Activated CD4-positive, alpha-beta T cell treated with anti-CD3 and anti-CD28 coated beads for 36 hours (primary cell): Measurements from ENCODE around the gene LMO3. TPM values are rescaled to one million over a fixed set of nuclear protein-coding genes. Genes with fewer than 3 reads are reported as not detected.

Experiments used
- ATAC-seq: fragments of 200-7000 bp; cut with Tn5 transposase; one replicate; pipeline ENCODE4 v1.10.0; 2021; ENCODE audit warnings: mild to moderate bottlenecking, moderate library complexity
- CTCF ChIA-PET: fragments of 350-600 bp; sonication (Branson Sonifier 250); formaldehyde crosslinking; loops from one replicate; lab custom pipeline; 2021; ENCODE audit warnings: antibody characterized with exemption; lab: Charles Lee
- POLR2A ChIA-PET: fragments of 350-600 bp; sonication (Branson Sonifier 250); formaldehyde crosslinking; loops from one replicate; lab custom pipeline; 2021; ENCODE audit warnings: antibody characterized with exemption, inconsistent platforms; lab: Charles Lee
- DNase-seq: peaks from one replicate; pipeline ENCODE4 v3.0.0-alpha.2; 2020
- H3K27ac Mint-ChIP-seq: one replicate; pipeline ENCODE4 v1.8.0; 2021; ENCODE audit warnings: mixed read lengths
- H3K27me3 Mint-ChIP-seq: one replicate; pipeline ENCODE4 v1.8.0; 2021; ENCODE audit warnings: mixed read lengths
- H3K36me3 Mint-ChIP-seq: one replicate; pipeline ENCODE4 v1.8.0; 2021; ENCODE audit warnings: low read depth, mixed read lengths
- H3K4me1 Mint-ChIP-seq: one replicate; pipeline ENCODE4 v1.8.0; 2021; ENCODE audit warnings: mixed read lengths
- H3K4me3 Mint-ChIP-seq: one replicate; pipeline ENCODE4 v1.8.0; 2021; ENCODE audit warnings: mild to moderate bottlenecking, moderate library complexity, mixed read lengths
- H3K9me3 Mint-ChIP-seq: one replicate; pipeline ENCODE4 v1.8.0; 2021; ENCODE audit warnings: low read depth, mixed read lengths
- intact Hi-C, 2 experiments: fragments of 100-400 bp; cut with DNase I in 1 of 2; cut with micrococcal nuclease in 1 of 2; formaldehyde crosslinking; loops; one replicate each; pipeline versions ENCODE4 v1.14.2 to v1.15.1; 2022 to 2024; cut with DNase I, micrococcal nuclease
- total RNA-seq, 2 experiments: library from RNA; stranded (reverse); gene quantifications; one replicate each; pipeline ENCODE4 v1.2.3, GENCODE V29; 2021

The LMO3 gene
- total RNA-seq, 2 experiments from 2014 or later = not detected

- intact Hi-C loops = no loop called here
- no peak for DNase-seq
- H3K36me3 Mint-ChIP-seq = no peaks in the 10 kb centered on the region
- no peak for ATAC-seq
- H3K27ac Mint-ChIP-seq = no peak overlapping the region
- ChIA-PET CTCF (no interaction called here), POLR2A (no interaction called here)
- H3K9me3 Mint-ChIP-seq = no peaks in the 10 kb centered on the region
- no peaks in the 10 kb centered on the region for H3K27me3 Mint-ChIP-seq
- H3K4me3 Mint-ChIP-seq = no peak overlapping the region
- H3K4me1 Mint-ChIP-seq = no peaks in the 10 kb centered on the region
Observed at GRCh38 chr12:16573398-16574077, 32.4 kb downstream of the LMO3 start.

GRCh38 chr12:16568873-16569272 is 37.1 kb downstream of the LMO3 start:
- POLR2A ChIA-PET = no interaction called here
- H3K4me3 Mint-ChIP-seq = no peak overlapping the region
- intact Hi-C loops = no loop called here
- no peaks in the 10 kb centered on the region for H3K27me3 Mint-ChIP-seq
- peaks cover 10% of the 10 kb centered on the region for H3K9me3 Mint-ChIP-seq
- no peak for ATAC-seq
- no peak overlapping the region for H3K27ac Mint-ChIP-seq
- no peak for DNase-seq
- H3K36me3 Mint-ChIP-seq = no peaks in the 10 kb centered on the region
- CTCF ChIA-PET = interaction anchor here (0.6 kb wide), 1 partner anchor 699 kb away, joined by 3 read pairs; no protein-coding TSS in a partner anchor
- H3K4me1 Mint-ChIP-seq = no peaks in the 10 kb centered on the region

- peaks cover 10% of the 10 kb centered on the region for H3K9me3 Mint-ChIP-seq
- H3K27ac Mint-ChIP-seq = no peak overlapping the region
- ATAC-seq = no peak
- POLR2A ChIA-PET = no interaction called here
- no peak for DNase-seq
- H3K36me3 Mint-ChIP-seq = no peaks in the 10 kb centered on the region
- H3K4me1 Mint-ChIP-seq = no peaks in the 10 kb centered on the region
- intact Hi-C loops = no loop called here
- no peaks in the 10 kb centered on the region for H3K27me3 Mint-ChIP-seq
- CTCF ChIA-PET = interaction anchor here (0.7 kb wide), 1 partner anchor 716 kb away, joined by 3 read pairs; no protein-coding TSS in a partner anchor
- H3K4me3 Mint-ChIP-seq = no peak overlapping the region
Observed at GRCh38 chr12:16564675-16565074, 41.3 kb downstream of the LMO3 start.

GRCh38 chr12:16563504-16563903 is 42.5 kb downstream of the LMO3 start:
- no peak for DNase-seq
- no peak for ATAC-seq
- H3K27me3 Mint-ChIP-seq = no peaks in the 10 kb centered on the region
- POLR2A ChIA-PET = no interaction called here
- intact Hi-C loops = no loop called here
- no peak overlapping the region for H3K27ac Mint-ChIP-seq
- no peaks in the 10 kb centered on the region for H3K4me1 Mint-ChIP-seq
- H3K9me3 Mint-ChIP-seq = peaks cover 10% of the 10 kb centered on the region
- CTCF ChIA-PET = no interaction called here
- no peaks in the 10 kb centered on the region for H3K36me3 Mint-ChIP-seq
- no peak overlapping the region for H3K4me3 Mint-ChIP-seq

GRCh38 chr12:16562921-16563320 is 43.0 kb downstream of the LMO3 start:
- H3K4me3 Mint-ChIP-seq = no peak overlapping the region
- intact Hi-C loops = no loop called here
- H3K27ac Mint-ChIP-seq = no peak overlapping the region
- no peaks in the 10 kb centered on the region for H3K27me3 Mint-ChIP-seq
- H3K36me3 Mint-ChIP-seq = no peaks in the 10 kb centered on the region
- ChIA-PET POLR2A (no interaction called here), CTCF (no interaction called here)
- peaks cover 10% of the 10 kb centered on the region for H3K9me3 Mint-ChIP-seq
- DNase-seq (no peak), ATAC-seq (no peak)
- no peaks in the 10 kb centered on the region for H3K4me1 Mint-ChIP-seq

- POLR2A ChIA-PET = no interaction called here
- intact Hi-C loops = no loop called here
- Mint-ChIP-seq H3K4me1 (no peaks in the 10 kb centered on the region), H3K27ac (no peak overlapping the region), H3K4me3 (no peak overlapping the region), H3K36me3 (no peaks in the 10 kb centered on the region), H3K9me3 (peaks cover 6% of the 10 kb centered on the region), H3K27me3 (no peaks in the 10 kb centered on the region)
- DNase-seq (no peak), ATAC-seq (no peak)
- CTCF ChIA-PET = no interaction called here
Observed at GRCh38 chr12:16562435-16562834, 43.5 kb downstream of the LMO3 start.

GRCh38 chr12:16560273-16560672 is 45.7 kb downstream of the LMO3 start:
- Mint-ChIP-seq H3K9me3 (no peaks in the 10 kb centered on the region), H3K27ac (no peak overlapping the region), H3K4me1 (no peaks in the 10 kb centered on the region), H3K4me3 (no peak overlapping the region), H3K36me3 (no peaks in the 10 kb centered on the region), H3K27me3 (no peaks in the 10 kb centered on the region)
- ATAC-seq (no peak), DNase-seq (no peak)
- intact Hi-C loops = no loop called here
- ChIA-PET CTCF (interaction anchor here (0.7 kb wide), 1 partner anchor 554 kb away, joined by 3 read pairs; no protein-coding TSS in a partner anchor), POLR2A (no interaction called here)

GRCh38 chr12:16555630-16556029 is 50.3 kb downstream of the LMO3 start:
- DNase-seq (no peak), ATAC-seq (no peak)
- ChIA-PET POLR2A (no interaction called here), CTCF (no interaction called here)
- intact Hi-C loops = no loop called here
- Mint-ChIP-seq H3K36me3 (no peaks in the 10 kb centered on the region), H3K9me3 (no peaks in the 10 kb centered on the region), H3K4me3 (no peak overlapping the region), H3K27me3 (no peaks in the 10 kb centered on the region), H3K4me1 (no peaks in the 10 kb centered on the region), H3K27ac (no peak overlapping the region)

- no peak overlapping the region for H3K4me3 Mint-ChIP-seq
- ChIA-PET CTCF (no interaction called here), POLR2A (no interaction called here)
- no peaks in the 10 kb centered on the region for H3K4me1 Mint-ChIP-seq
- intact Hi-C loops = no loop called here
- no peaks in the 10 kb centered on the region for H3K27me3 Mint-ChIP-seq
- no peak for DNase-seq
- no peaks in the 10 kb centered on the region for H3K9me3 Mint-ChIP-seq
- H3K36me3 Mint-ChIP-seq = no peaks in the 10 kb centered on the region
- ATAC-seq = no peak
- H3K27ac Mint-ChIP-seq = no peak overlapping the region
Observed at GRCh38 chr12:16553457-16553856, 52.5 kb downstream of the LMO3 start.

GRCh38 chr12:16552301-16552700 is 53.7 kb downstream of the LMO3 start:
- ATAC-seq (no peak), DNase-seq (no peak)
- intact Hi-C loops = no loop called here
- peaks cover 2% of the 10 kb centered on the region for H3K9me3 Mint-ChIP-seq
- no peaks in the 10 kb centered on the region for H3K27me3 Mint-ChIP-seq
- no peak overlapping the region for H3K4me3 Mint-ChIP-seq
- ChIA-PET POLR2A (no interaction called here), CTCF (no interaction called here)
- no peaks in the 10 kb centered on the region for H3K36me3 Mint-ChIP-seq
- no peak overlapping the region for H3K27ac Mint-ChIP-seq
- H3K4me1 Mint-ChIP-seq = no peaks in the 10 kb centered on the region

- POLR2A ChIA-PET = no interaction called here
- intact Hi-C loops = no loop called here
- Mint-ChIP-seq H3K4me3 (no peak overlapping the region), H3K9me3 (peaks cover 2% of the 10 kb centered on the region), H3K27ac (no peak overlapping the region), H3K36me3 (no peaks in the 10 kb centered on the region), H3K4me1 (no peaks in the 10 kb centered on the region), H3K27me3 (no peaks in the 10 kb centered on the region)
- no peak for ATAC-seq
- CTCF ChIA-PET = no interaction called here
- no peak for DNase-seq
Observed at GRCh38 chr12:16545836-16546235, 60.1 kb downstream of the LMO3 start.

GRCh38 chr12:16542586-16542985 is 63.4 kb downstream of the LMO3 start:
- H3K4me3 Mint-ChIP-seq = no peak overlapping the region
- no peaks in the 10 kb centered on the region for H3K4me1 Mint-ChIP-seq
- no peak overlapping the region for H3K27ac Mint-ChIP-seq
- ATAC-seq = no peak
- intact Hi-C loops = no loop called here
- H3K36me3 Mint-ChIP-seq = no peaks in the 10 kb centered on the region
- CTCF ChIA-PET = no interaction called here
- H3K27me3 Mint-ChIP-seq = no peaks in the 10 kb centered on the region
- peaks cover 10% of the 10 kb centered on the region for H3K9me3 Mint-ChIP-seq
- POLR2A ChIA-PET = no interaction called here
- DNase-seq = no peak
